Measurements from ENCODE around the gene JMY. TPM values are rescaled to one million over a fixed set of nuclear protein-coding genes. Genes with fewer than 3 reads are reported as not detected.

Gene JMY
- total RNA-seq, 2 experiments from 2014 or later: 6.1 to 6.3 TPM

DNA sequence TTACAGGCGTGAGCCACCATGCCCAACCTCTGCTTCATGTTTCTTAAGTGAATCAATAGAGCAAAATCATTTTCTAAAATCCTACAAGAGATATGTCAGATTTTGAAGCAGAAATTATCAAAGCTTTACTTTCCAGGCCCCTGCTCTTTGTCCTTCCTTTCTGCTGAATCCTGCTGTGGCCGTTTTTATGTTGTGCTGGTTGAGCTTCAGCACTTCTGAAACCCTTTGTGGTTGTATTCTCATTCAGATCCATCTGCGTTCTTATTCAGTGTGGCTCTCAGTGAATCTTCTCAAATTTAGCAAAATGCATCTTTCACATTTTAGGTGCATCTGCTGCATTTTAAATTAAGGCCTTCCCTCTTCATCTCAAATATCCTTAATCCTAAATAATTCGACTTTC, 26.0 kb downstream of the JMY start:
- peaks cover 1% of the 10 kb centered on the region for H3K36me3 Mint-ChIP-seq (ENCODE audit: low read depth)
- TF ChIP-seq, protein P1, sequence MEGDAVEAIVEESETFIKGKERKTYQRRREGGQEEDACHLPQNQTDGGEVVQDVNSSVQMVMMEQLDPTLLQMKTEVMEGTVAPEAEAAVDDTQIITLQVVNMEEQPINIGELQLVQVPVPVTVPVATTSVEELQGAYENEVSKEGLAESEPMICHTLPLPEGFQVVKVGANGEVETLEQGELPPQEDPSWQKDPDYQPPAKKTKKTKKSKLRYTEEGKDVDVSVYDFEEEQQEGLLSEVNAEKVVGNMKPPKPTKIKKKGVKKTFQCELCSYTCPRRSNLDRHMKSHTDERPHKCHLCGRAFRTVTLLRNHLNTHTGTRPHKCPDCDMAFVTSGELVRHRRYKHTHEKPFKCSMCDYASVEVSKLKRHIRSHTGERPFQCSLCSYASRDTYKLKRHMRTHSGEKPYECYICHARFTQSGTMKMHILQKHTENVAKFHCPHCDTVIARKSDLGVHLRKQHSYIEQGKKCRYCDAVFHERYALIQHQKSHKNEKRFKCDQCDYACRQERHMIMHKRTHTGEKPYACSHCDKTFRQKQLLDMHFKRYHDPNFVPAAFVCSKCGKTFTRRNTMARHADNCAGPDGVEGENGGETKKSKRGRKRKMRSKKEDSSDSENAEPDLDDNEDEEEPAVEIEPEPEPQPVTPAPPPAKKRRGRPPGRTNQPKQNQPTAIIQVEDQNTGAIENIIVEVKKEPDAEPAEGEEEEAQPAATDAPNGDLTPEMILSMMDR (IDR thresholded peaks at IDR 0.05): no peak
- intact Hi-C loops (cut with micrococcal nuclease): no loop called here
- POLR2A ChIA-PET: no interaction called here
- no peak overlapping the region for H3K4me3 Mint-ChIP-seq
- ATAC-seq (peak; percentile 55), DNase-seq (peak; percentile 8)
- H3K4me1 Mint-ChIP-seq (ENCODE audit: low read depth): peaks cover 33% of the 10 kb centered on the region
- no peaks in the 10 kb centered on the region for H3K9me3 Mint-ChIP-seq
- CTCF ChIA-PET: interaction anchor here (0.6 to 1.2 kb wide), 2 partner anchors 11 to 892 kb away, joined by 3 to 4 read pairs; no protein-coding TSS in a partner anchor
- no peaks in the 10 kb centered on the region for H3K27me3 Mint-ChIP-seq
- H3K27ac Mint-ChIP-seq: no peak overlapping the region

DNA sequence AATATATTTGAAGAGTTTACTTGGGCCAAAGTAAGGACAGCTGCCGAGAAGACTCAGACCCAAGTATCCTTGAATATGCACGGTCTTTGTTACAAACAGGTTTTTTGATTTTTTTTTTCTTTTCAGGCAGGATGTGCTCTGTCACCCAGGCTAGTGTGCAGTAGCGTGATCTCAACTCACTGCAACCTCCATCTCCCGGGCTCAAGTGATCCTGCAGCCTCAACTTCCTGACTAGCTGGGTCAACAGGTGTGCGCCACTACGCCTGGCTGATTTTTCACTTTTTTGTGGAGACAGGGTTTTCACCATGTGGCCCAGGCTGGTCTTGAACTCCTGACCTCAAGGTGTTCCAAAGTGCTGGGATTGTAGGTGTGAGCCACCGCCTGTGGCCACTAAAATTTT, 27.4 kb downstream of the JMY start:
- no peaks in the 10 kb centered on the region for H3K9me3 Mint-ChIP-seq
- ATAC-seq (peak; percentile 72), DNase-seq (peak; percentile 42)
- peaks cover 1% of the 10 kb centered on the region for H3K36me3 Mint-ChIP-seq (ENCODE audit: low read depth)
- TF ChIP-seq, protein P1 (IDR thresholded peaks at IDR 0.05): no peak
- intact Hi-C loops (cut with micrococcal nuclease): no loop called here
- H3K27ac Mint-ChIP-seq: peak overlapping the region; percentile 74
- ChIA-PET POLR2A (interaction anchor here (0.6 to 1.2 kb wide), 3 partner anchors 26 to 1566 kb away, joined by 3 to 6 read pairs (median 3); no protein-coding TSS in a partner anchor), CTCF (no interaction called here)
- peaks cover 32% of the 10 kb centered on the region for H3K4me1 Mint-ChIP-seq (ENCODE audit: low read depth)
- no peaks in the 10 kb centered on the region for H3K27me3 Mint-ChIP-seq
- H3K4me3 Mint-ChIP-seq: peak overlapping the region; percentile 12

DNA sequence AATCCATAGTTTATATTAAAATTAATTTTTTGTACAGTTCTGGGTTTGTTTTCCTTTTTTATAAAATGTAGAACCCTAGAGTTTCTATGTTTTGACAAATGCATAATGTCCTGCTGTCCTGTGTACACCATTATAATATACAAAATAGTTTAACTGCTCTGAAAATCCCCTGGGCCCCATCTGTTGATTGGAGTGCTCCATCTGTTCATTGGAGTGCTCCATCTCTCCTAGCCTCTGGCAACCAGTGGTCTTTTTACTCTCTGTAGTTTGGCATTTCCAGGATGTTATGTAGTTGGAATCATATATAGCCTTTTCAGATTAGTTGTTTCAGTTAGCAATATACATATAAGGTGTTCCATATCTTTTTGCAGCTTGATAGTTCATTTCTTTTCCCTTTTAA, 31.2 kb downstream of the JMY start:
- intact Hi-C loops (cut with micrococcal nuclease): no loop called here
- TF ChIP-seq, protein P1 (IDR thresholded peaks at IDR 0.05): no peak
- Mint-ChIP-seq H3K36me3 (ENCODE audit: low read depth) (peaks cover 6% of the 10 kb centered on the region), H3K4me1 (ENCODE audit: low read depth) (peaks cover 37% of the 10 kb centered on the region), H3K27me3 (no peaks in the 10 kb centered on the region), H3K4me3 (no peak overlapping the region), H3K27ac (no peak overlapping the region), H3K9me3 (peaks cover 2% of the 10 kb centered on the region)
- ChIA-PET CTCF (interaction anchor here (1.5 kb wide), 1 partner anchor 134 kb away, joined by 3 read pairs; no protein-coding TSS in a partner anchor), POLR2A (no interaction called here)
- no peak for ATAC-seq
- DNase-seq: no peak

DNA sequence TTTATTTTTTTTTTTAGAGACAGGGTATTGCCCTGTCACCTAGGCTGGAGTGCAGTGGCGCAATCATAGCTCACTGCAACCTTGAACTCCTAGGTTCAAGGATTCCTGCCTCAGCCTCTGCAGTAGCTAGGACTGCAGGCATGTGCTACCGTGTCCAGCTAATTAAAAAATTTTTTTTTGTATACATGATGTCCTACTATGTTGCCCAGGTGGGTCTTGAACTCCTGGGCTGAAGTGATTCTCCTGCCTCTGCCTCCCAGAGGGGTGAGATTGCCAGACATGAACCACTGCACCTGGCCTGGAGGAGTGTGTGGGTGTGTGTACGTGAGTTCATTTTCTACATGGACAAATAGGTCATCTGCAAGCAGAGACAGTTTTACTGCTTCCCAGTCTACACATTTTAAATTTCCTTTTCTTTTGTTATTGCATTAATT, 33.8 kb downstream of the JMY start:
- CTCF ChIA-PET: interaction anchor here (1.4 kb wide), 1 partner anchor 10 kb away, joined by 7 read pairs; no protein-coding TSS in a partner anchor
- H3K4me1 Mint-ChIP-seq (ENCODE audit: low read depth): peaks cover 28% of the 10 kb centered on the region
- no peaks in the 10 kb centered on the region for H3K27me3 Mint-ChIP-seq
- H3K9me3 Mint-ChIP-seq: peaks cover 2% of the 10 kb centered on the region
- H3K27ac Mint-ChIP-seq: no peak overlapping the region
- ATAC-seq: no peak
- H3K4me3 Mint-ChIP-seq: no peak overlapping the region
- intact Hi-C loops (cut with micrococcal nuclease): no loop called here
- H3K36me3 Mint-ChIP-seq (ENCODE audit: low read depth): peaks cover 8% of the 10 kb centered on the region
- TF ChIP-seq, protein P1 (IDR thresholded peaks at IDR 0.05): no peak
- DNase-seq: peak; percentile 32
- POLR2A ChIA-PET: interaction anchor here (0.8 kb wide), 1 partner anchor 12 kb away, joined by 3 read pairs; no protein-coding TSS in a partner anchor

DNA sequence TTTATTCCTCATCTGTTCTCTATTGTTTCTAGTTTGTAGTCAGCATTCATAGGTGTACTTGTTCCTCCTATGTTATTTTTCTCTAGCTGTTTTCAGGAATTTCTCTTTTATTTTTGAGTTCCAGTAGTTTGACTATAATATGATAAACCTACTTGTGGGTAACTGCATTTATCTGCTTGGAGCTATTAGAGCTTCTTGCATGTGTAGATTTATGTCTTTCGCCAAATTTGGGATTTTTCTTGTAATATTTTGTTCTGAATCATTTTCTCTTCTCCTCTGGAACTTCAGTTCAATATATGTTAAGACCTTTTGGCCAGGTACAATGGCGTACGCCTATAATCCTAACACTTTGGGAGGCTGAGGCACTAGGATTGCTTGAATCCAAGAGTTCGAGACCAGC, 37.4 kb downstream of the JMY start:
- peaks cover 14% of the 10 kb centered on the region for H3K36me3 Mint-ChIP-seq (ENCODE audit: low read depth)
- POLR2A ChIA-PET: no interaction called here
- H3K27ac Mint-ChIP-seq: no peak overlapping the region
- H3K9me3 Mint-ChIP-seq: peaks cover 2% of the 10 kb centered on the region
- H3K27me3 Mint-ChIP-seq: no peaks in the 10 kb centered on the region
- peaks cover 30% of the 10 kb centered on the region for H3K4me1 Mint-ChIP-seq (ENCODE audit: low read depth)
- TF ChIP-seq, protein P1 (IDR thresholded peaks at IDR 0.05): no peak
- intact Hi-C loops (cut with micrococcal nuclease): no loop called here
- DNase-seq: no peak
- CTCF ChIA-PET: no interaction called here
- H3K4me3 Mint-ChIP-seq: no peak overlapping the region
- ATAC-seq: no peak

All from activated CD8-positive, alpha-beta T cell treated with anti-CD3 and anti-CD28 coated beads for 36 hours (primary cell).